Stimulated activated CD8-positive, alpha-beta memory T cell treated with anti-CD3 and anti-CD28 coated beads, Interleukin-12 subunit alpha, Interleukin-12 subunit beta, amount 100 ng/mL, for 4 hours (primary cell): ENCODE measurements around the gene KLHL40.

Experiments
- DNase-seq: peaks from one replicate; pipeline ENCODE4 v3.0.0-alpha.2; 2020; ENCODE audit warnings: low read depth

The KLHL40 gene

DNA sequence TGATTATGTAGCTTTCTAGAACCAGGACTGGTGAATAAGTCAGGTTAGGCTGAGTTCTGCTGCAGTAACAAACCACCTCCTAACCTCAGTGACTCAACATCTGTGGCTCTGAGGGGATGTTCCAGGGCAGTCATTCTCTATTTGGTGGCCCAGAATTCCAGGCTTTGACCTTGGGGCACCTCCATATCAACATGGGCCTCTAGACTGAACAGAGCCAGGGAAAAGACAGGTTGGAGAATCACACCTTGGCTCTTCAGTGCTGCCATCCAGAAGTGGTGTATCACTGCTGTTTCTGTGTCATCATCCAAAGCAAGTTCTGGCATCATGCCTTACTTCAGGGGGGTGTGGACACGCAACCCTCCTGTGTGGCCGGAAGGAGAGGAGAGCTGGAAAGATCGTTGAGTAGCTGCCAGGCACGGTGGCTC, 16.5 kb upstream of the KLHL40 start:
- DNase-seq = no peak

DNA sequence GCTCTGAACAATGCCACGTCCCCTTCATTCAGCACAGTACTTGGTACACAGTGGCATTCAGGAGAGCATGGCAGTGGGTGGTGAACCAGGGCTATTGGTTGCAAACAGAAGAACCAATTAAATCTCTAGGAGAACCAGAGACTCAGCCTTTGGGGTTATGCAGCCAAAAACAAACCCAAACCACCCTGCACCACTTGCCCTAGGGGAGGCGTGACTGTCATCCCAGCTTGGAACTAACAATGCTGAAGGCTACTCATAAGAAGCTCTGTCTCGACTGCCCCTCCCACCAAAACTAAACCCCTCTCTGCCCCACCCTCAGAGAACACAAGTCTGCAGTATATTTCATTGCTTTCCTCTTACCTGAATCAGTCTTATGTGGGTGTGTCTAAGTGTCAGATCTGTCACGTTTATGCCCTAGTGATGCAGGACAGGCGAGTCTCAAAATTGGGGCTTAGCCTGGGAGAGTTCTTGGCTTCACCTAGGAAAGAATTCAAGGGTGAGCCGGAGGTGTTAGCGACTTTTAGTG, 15.2 kb upstream of the KLHL40 start:
- DNase-seq = no peak

DNA sequence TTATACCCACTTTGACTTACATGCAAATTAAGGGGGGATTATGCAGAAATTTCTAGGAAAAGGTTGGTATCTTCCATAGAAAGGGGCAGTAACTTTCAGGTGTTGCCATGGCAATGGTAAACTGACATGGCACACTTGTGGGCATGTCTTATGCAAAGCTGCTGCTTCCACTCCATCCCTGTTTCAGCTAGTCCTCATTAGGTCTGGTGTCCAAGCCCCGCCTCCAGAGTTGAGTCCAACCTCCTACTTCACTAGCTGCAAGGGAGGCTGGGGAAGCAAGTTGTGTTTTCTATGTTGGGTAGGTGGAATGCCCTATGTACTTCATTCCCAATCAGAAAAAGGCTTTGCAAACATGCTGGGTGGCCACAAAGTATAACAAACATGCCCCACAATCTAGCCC, 14.7 kb upstream of the KLHL40 start:
- no peak for DNase-seq

DNA sequence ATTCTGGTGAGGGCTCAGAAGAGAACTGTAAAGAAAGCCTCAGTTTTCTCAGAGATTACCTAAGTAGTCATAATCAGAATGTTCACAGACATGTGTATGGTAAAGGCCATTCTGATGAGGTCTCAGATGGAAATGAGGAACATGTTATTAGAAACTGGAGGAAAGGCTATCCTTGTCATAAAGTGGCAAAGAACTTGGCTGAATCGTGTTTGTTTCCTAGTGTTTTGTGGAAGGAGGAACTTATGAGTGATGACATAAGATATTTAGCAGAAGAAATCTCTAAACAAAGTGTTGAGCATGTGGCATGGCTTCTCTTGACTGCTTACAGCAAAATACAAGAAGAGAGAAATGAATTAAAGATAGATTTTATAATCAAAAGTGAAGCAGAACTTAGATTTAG, 12.8 kb upstream of the KLHL40 start:
- DNase-seq = no peak

DNA sequence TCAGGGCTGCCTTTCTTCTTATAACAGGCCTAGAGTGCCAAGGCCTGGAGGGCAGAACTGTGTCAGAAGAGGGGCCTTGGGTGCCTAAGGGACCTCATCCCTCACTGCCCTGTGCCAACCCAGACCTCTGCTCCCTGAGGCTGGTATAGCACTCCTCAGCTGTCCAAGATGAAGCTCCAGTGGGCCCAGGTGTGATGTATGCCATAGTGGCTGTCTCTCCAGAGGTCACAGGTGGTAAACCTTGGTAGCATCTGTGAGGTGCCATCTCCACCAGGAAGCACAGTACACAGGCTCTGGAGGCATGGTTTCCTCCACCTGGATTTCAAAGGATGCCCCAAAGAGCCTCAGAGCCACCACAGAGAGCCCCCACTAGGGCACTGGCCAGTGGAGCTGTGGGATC, 12.3 kb upstream of the KLHL40 start:
- DNase-seq = no peak

DNA sequence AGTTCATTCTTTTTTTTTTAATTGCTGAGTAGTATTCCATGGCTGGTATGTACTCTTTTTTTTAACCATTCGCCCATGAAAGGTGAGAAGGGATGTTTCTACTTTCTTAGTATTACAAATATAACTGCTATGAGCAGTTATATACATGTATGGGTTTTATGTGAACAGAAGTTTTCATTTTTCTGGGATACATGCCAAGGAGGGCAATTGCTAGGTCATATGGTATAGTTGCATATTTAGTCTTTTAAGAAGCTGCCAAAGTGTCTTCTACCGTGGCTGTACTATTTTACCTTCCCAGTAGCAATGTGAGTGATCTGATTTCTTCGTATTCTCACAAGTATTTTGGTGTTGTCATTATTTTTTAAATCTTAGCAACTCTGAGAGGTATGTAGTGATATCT, 11.2 kb upstream of the KLHL40 start:
- DNase-seq = no peak

DNA sequence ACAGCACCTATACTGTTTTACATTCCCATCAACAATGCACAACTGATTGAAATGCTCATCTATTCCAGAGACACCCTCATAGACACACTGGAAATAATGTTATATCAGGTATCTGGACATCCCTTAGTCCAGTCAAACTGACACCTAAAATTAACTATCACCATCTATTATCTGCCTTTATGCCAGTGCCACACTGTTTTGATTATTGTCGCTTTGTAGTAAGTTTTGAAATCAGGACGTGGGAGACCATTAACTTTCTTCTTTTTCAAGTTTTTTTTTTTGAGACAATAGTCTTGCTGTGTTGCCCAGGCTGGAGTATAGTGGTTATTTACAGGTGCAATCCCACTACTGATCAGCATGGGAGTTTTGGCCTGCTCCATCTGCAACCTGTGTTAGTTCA, 9.4 kb upstream of the KLHL40 start:
- no peak for DNase-seq

DNA sequence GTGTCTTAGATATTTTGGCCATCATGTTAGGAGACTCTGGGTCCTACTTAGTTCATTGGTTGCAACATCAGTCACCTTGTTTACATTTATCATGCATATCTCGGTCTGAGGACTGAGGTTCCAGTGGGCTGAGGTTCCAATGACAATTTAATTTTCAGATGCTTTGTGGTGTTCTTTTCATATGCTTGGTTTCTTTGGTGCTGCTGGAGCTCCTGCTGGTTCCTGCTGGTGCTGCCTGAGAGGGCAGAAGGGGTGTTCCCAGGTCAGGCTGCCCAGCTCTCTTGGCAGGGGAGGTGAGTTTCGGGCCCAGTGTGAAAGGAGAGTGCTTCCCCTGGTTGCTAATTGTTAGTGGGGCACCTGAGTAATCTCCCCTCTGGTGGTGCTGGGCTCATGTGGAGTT, 6.9 kb upstream of the KLHL40 start:
- DNase-seq = no peak

DNA sequence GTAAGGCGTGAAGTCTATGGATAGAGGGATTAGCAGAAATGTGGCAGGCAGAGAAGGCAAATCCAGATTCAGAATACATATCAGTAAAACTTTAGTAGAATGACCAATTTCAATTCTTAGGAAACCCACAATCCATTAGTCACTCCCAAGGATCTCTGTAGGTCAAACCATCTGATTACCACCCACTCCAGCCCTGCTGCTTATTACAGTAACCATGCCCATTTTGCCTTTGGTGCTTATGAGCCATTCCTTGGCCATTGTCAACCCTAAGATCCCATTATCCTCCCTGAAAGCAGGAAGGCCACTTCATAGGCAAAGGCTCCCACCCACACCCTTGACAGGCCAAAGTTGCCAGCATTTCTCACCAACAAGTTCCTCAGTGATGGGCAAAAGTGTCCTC, 5.1 kb upstream of the KLHL40 start:
- no peak for DNase-seq

DNA sequence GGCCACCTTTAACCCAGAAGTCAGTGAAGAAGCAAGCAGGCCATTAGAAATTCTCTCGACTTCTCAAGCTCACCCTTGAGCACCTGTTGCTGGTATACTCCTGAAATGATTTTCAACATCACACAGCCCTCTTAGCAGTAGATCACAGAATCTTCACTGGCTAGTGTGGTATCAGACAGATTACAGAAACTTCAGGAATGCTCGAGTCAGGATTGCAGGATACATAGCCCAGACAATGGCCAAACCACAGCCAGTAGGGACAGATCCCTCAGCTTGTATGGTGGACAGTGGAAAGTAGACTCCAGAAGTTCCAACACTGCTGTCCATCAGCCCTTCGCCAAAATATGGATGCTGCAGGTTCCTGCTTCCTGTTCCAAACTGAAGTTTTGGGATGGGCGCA, 4.5 kb upstream of the KLHL40 start:
- DNase-seq = no peak

DNA sequence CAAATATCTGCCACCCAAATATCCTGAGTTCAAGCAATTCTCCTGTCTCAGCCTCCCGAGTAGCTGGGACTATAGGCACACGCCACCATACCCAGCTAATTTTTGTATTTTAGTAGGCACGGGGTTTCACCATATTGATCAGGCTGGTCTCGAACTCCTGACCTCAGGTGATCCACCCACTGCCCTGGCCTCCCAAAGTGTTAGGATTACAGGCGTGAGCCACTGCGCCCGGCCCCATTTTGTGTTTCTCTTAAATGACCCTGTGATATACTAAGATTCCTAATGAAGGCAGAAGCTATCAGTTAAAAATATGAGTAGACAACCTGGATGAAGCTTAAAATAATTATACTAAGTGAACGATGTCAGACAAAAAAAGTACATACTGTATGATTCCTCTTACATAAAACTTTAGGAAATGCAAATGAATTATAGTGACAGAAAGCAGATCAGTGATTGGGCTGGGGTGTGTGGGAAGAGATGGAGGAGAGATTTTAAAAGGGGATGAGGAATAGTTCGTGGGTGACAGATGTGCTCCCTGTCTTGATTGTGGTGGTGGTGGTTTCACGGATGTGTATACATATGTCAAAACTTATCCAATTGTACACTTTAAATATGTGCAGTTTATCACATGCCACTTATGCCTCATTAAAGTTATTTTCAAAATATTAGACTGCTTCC, 3.8 kb upstream of the KLHL40 start:
- DNase-seq = no peak

DNA sequence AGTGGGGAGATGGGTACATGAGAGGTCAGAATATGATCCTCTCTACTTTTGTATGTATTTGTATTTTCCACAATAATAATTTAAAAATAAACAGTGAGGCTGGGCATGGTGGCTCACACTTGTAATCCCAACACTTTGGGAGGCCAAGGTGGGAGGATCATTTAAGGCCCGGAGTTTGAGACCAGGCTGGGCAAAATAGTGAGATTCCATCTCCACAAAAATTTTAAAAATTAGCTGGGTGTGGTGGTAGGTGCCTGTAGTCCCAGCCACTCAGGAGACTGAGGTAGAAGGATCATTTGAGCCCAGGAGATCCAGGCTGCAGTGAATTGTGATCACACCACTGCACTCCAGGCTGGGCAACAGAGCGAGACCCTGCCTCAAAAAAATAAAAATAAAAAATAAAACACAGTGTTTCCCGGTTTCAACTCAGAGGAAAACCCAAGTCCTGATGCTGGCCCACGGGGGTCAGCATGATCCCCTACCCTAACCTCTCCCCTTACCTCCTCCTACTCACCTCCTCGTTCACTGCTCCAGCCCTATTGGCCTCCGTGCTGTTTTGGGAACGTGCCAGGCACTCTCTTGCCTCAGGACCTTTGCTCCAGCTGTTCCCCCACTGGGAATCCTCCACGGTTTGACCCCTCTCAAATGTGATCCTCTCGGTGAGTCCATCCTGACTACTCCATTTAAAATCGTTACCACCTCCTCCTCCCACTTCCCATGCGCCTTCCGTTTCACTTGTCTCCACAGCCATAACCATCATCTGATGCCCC, 2.9 kb upstream of the KLHL40 start:
- DNase-seq = no peak

DNA sequence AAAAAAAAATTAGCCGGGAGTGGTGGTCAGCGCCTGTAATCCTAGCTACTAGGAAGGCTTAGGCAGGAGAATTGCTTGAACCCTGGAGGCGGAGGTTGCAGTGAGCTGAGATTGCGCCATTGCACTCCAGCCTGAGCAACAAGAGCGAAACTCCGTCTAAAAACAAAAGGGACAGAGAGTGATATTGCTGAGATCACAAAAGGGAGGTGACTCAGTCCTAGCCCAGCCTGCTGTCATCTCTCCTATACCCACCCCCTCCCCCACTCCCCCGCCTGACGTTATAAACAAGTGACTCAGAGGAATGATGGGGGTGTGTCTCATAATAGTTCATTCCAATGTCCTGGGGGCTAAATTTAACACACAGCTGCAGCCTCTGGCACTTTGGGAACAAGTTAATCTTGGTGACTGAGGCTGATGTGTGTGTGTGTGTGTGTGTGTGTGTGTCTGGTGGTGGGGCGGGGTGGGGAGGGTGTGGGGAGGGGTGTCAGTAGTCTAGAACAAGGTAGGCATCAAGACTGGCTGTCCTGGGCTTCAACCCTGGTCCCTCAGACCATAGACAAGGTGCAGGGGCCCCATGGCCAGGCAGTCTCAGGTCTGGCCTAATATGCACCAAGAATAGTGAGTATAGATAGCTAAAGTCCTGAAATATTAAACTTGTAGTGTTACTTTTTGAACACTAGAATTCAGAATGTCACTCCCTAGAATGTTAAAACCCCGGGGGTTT, 1.3 kb upstream of the KLHL40 start:
- no peak for DNase-seq

DNA sequence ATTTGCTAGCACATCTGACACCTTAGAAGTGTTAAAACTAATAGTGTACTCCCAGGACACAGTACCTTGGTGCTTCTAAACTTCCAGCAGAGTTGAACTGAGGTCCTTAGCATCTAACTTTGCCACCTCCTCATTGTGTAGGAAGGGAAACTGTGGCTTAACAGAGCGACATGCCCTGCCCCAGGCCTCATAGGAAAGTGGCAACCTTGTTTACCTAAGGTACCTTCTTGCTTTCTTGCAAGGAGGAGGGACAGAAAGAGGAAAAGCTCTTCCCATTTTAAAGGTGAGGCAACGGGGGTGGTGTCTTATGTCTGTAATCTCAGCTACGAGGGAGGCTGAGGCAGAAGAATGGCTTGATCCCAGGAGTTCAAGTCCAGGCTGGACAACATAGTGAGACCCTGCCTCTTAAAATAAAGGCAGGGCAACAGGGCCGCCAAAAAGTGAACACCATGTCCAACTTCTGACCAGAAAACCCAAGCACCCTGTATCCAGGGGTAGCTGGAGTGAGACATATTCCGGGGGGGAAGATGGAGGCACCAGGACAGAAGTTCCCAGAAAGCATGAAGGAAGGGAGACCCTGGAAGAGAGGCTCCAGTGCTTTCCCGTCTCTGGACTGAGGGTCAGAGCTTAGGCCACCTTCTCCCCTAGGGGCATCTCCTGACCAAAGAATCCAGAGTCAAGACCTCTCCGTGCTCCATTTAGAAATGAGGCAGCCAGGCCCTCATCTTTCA, 540 bp upstream of the KLHL40 start:
- DNase-seq = no peak

DNA sequence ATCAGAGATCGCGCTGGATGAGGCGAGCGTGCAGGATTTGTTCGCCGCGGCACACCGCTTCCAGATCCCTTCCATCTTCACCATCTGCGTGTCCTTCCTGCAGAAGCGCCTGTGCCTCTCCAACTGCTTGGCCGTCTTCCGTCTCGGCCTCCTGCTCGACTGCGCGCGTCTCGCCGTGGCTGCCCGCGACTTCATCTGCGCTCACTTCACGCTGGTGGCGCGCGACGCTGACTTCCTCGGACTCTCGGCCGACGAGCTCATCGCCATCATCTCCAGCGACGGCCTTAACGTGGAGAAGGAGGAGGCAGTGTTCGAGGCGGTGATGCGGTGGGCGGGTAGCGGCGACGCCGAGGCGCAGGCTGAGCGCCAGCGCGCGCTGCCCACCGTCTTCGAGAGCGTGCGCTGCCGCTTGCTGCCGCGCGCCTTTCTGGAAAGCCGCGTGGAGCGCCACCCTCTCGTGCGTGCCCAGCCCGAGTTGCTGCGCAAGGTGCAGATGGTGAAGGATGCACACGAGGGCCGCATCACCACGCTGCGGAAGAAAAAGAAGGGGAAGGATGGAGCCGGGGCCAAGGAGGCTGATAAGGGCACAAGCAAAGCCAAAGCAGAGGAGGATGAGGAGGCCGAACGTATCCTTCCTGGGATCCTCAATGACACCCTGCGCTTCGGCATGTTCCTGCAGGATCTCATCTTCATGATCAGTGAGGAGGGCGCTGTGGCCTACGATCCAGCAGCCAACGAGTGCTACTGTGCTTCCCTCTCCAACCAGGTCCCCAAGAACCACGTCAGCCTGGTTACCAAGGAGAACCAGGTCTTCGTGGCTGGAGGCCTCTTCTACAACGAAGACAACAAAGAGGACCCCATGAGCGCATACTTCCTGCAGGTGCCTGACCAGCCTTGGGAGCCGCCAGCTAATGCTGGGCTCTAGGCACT, 819 bp downstream of the KLHL40 start:
- no peak for DNase-seq

DNA sequence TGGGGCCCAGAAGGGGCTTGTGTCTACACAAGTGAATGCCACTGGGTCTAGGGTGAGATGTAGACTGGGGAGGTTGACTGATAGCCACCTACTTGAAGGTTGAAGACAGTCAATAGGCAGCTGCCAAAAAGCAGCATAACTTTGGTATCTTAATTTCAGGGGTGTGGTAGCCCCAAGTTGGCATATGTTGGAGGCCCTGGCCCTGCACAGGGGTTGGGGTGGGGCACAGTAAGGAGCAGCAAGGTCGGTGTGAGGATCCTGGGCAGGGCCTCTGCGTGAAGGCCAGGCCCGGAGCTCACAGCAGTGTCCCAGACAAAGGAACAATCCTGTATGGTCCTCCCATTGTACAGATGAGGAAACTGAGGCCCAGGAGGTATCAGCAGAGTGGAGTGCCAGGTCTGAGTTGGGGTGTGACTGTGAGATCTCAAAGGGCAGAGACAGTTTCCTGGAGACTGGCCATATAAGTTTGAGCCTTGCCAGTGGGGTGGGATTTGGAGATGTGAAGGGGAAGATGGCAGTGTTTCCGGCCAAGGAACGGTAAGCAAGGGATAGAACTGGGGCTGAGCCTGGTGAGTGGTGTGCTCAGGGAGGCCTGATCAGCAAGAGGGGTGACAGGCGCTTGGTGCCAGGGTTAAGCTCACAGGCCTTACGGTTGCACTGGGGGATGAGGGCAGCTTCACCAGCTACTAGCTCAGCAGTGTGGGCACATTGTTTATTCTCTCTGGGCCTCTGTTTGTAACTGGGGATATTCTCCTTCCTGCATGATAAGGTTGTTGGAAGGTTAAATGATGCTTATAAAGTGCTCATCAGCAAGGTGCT, 1.7 kb downstream of the KLHL40 start:
- no peak for DNase-seq

DNA sequence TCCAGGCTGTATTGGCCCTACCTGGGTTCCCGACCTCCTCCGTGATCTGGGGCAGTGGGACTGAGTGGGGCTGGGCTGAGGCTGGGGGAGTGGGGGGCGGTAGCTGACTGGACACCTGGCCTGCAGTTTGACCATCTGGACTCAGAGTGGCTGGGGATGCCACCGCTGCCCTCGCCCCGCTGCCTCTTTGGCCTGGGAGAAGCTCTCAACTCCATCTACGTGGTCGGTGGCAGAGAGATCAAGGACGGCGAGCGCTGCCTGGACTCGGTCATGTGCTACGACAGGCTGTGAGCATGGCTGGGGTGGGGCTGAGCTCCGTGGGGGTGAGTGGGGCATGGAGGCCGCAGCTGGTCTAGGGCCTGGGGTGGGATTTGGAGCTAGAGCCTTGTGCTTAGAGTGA, 2.7 kb downstream of the KLHL40 start:
- DNase-seq = no peak

DNA sequence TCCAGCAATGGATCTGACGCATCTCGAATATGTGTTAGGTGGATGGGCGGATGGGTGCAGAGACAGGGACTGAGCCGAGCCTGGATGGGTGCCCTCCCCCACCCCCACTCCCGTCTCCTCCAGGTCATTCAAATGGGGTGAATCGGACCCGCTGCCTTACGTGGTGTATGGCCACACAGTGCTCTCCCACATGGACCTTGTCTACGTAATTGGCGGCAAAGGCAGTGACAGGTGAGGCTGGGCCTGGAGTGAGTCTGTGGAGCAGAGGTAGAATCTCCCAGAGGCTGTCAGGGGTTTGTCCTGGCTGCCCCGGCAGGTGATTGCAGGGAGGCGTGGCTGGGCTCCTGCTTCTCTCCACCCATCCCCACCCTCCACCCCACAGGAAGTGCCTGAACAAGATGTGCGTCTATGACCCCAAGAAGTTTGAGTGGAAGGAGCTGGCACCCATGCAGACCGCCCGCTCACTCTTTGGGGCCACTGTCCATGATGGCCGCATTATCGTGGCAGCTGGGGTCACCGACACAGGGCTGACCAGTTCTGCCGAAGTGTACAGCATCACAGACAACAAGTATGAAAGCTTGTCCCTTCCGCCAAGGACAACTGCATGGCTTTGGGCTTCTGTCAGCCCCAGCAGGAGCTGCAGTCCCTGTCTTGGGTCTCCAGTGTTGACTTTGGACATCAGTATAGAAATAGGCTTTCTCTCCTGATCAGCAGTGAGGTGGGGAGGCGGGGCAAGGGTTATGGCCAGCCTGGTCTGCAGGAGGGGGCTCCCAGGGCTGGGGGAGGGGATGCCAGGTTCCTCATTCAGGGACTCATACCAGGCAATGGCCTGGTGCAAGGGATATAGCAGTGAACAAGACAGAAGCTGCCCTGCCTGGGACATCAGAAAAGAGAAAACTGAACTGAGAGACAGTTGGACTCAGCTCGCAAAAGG, 3.4 kb downstream of the KLHL40 start:
- no peak for DNase-seq

DNA sequence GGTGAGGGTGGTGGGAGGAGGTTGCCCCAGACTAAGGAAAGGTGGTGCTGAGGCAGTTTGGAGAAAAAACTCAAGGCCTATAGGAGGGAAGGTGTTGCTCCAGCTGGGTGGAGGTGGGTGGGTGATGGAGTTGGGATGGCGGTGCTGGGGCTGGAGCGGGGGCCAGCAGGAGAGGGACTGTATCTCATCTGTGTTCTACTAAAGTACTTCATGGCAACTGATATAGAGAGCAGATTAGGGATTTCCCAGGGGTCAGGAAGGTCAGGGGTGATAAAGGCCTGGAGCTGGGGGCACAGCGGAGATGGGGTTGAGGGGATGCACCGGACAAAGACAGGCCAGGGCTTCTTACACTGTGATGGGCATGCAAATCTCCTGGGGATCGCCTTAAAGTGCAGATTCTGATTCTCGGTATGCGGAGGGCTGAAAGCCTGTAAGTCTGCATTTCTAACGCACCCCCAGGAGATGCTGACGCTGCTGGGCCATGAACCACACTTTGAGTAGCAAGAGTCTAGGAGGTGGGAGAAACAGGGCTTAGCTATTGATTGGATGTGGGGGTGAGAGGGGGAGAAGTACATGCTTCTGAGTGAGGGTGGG, 4.2 kb downstream of the KLHL40 start:
- DNase-seq = no peak
